Epithelial cell of esophagus (primary cell): ENCODE measurements around the gene CALML5.

ENCODE experiments used
- DNase-seq: peaks from one replicate; pipeline ENCODE4 v3.0.0; 2010; ENCODE audit warnings: low read depth
- H3K4me3 ChIP-seq: 2 replicates; pipeline ENCODE4 v1.5.1; 2011; ENCODE audit warnings: mild to moderate bottlenecking, low read length, control low read depth
- CTCF ChIP-seq: IDR thresholded peaks from 2 replicates; pipeline ENCODE4 v1.5.1; 2011; ENCODE audit warnings: low read depth, mild to moderate bottlenecking, low read length, control low read depth, inconsistent platforms; ENCODE audit not compliant: insufficient read depth; ENCODE audit errors: missing control alignments

Gene CALML5

GRCh38 chr10:5493691-5494090 is 5.7 kb downstream of the CALML5 start:
- TF ChIP-seq CTCF = no peak
- no peak for DNase-seq
- no peak overlapping the region for H3K4me3 ChIP-seq

- no peak overlapping the region for H3K4me3 ChIP-seq
- no peak for DNase-seq
- TF ChIP-seq CTCF = no peak
Measured at GRCh38 chr10:5492929-5493576, 6.3 kb downstream of the CALML5 start.

- H3K4me3 ChIP-seq = no peak overlapping the region
- DNase-seq = no peak
- TF ChIP-seq CTCF = no peak
Measured at GRCh38 chr10:5492322-5492855, 7.0 kb downstream of the CALML5 start.

GRCh38 chr10:5491477-5491876 is 7.9 kb downstream of the CALML5 start:
- no peak for TF ChIP-seq CTCF
- DNase-seq = no peak
- H3K4me3 ChIP-seq = no peak overlapping the region

- TF ChIP-seq CTCF = no peak
- no peak overlapping the region for H3K4me3 ChIP-seq
- no peak for DNase-seq
Measured at GRCh38 chr10:5490698-5491464, 8.5 kb downstream of the CALML5 start.

GRCh38 chr10:5490032-5490431 is 9.3 kb downstream of the CALML5 start:
- TF ChIP-seq CTCF = no peak
- DNase-seq = peak; percentile 55
- no peak overlapping the region for H3K4me3 ChIP-seq
